H9 (cell line): ENCODE measurements around the gene GABRD. TPM values are rescaled to one million over a fixed set of nuclear protein-coding genes. Genes with fewer than 3 reads are reported as not detected.

Experiments
- DNase-seq: peaks from one replicate; pipeline ENCODE4 v3.0.0-alpha.2; 2017
- H2AFZ ChIP-seq: one replicate; pipeline ENCODE4 v1.6.1; 2013; ENCODE audit warnings: mild to moderate bottlenecking, low read length, control low read depth, moderate library complexity
- H2AK5ac ChIP-seq: 2 replicates; pipeline ENCODE4 v1.6.1; 2013; ENCODE audit warnings: low read length, control low read depth, mixed read lengths; ENCODE audit not compliant: insufficient read length
- H2BK120ac ChIP-seq: one replicate; pipeline ENCODE4 v1.6.1; 2013; ENCODE audit warnings: low read depth, mild to moderate bottlenecking, low read length, control low read depth, inconsistent platforms; ENCODE audit not compliant: poor library complexity, severe bottlenecking
- H2BK12ac ChIP-seq: 2 replicates; pipeline ENCODE4 v1.6.1; 2013; ENCODE audit warnings: low read length, control low read depth, mixed read lengths, low read depth; ENCODE audit not compliant: insufficient read length
- H2BK15ac ChIP-seq: 2 replicates; pipeline ENCODE4 v1.6.1; 2013; ENCODE audit warnings: low read depth, low read length, control low read depth
- H2BK20ac ChIP-seq: one replicate; pipeline ENCODE4 v1.6.1; 2013; ENCODE audit warnings: low read depth, mild to moderate bottlenecking, low read length, control low read depth, inconsistent platforms; ENCODE audit not compliant: poor library complexity, severe bottlenecking
- H2BK5ac ChIP-seq: 2 replicates; pipeline ENCODE4 v1.6.1; 2013; ENCODE audit warnings: low read length, control low read depth, mixed read lengths; ENCODE audit not compliant: insufficient read length
- H3K14ac ChIP-seq: 2 replicates; pipeline ENCODE4 v1.6.1; 2013; ENCODE audit warnings: low read length, control low read depth; ENCODE audit not compliant: insufficient read depth
- H3K18ac ChIP-seq: 2 replicates; pipeline ENCODE4 v1.6.1; 2013; ENCODE audit warnings: low read depth, mild to moderate bottlenecking, mixed read lengths, low read length, control low read depth; ENCODE audit not compliant: insufficient read length
- H3K23ac ChIP-seq: 2 replicates; pipeline ENCODE4 v1.6.1; 2013; ENCODE audit warnings: low read length, control low read depth, mixed read lengths, low read depth; ENCODE audit not compliant: insufficient read length
- H3K23me2 ChIP-seq: 2 replicates; pipeline ENCODE4 v1.6.1; 2013; ENCODE audit warnings: low read depth, mild to moderate bottlenecking, mixed read lengths, low read length, control low read depth; ENCODE audit not compliant: insufficient read length, poor library complexity, severe bottlenecking
- H3K27ac ChIP-seq: 2 replicates; pipeline ENCODE4 v1.5.1; 2013; ENCODE audit warnings: low read length, control low read depth, mixed read lengths, low read depth; ENCODE audit not compliant: insufficient read length
- H3K27me3 ChIP-seq: 2 replicates; pipeline ENCODE4 v1.6.1; 2013; ENCODE audit warnings: low read length, control low read depth, inconsistent platforms; ENCODE audit not compliant: insufficient read depth
- H3K4ac ChIP-seq: 2 replicates; pipeline ENCODE4 v1.6.1; 2013; ENCODE audit warnings: low read depth, mild to moderate bottlenecking, control low read depth, inconsistent platforms, low read length, moderate library complexity
- H3K4me1 ChIP-seq: 2 replicates; pipeline ENCODE4 v1.6.1; 2013; ENCODE audit warnings: low read length, control low read depth, inconsistent platforms; ENCODE audit not compliant: insufficient read depth
- H3K4me2 ChIP-seq: 2 replicates; pipeline ENCODE4 v1.6.1; 2013; ENCODE audit warnings: low read length, control low read depth, mixed read lengths; ENCODE audit not compliant: insufficient read length, insufficient read depth
- H3K56ac ChIP-seq: 2 replicates; pipeline ENCODE4 v1.6.1; 2013; ENCODE audit warnings: low read depth, mild to moderate bottlenecking, mixed read lengths, low read length, control low read depth; ENCODE audit not compliant: insufficient read length
- H3K79me1 ChIP-seq: 2 replicates; pipeline ENCODE4 v1.6.1; 2013; ENCODE audit warnings: low read depth, mild to moderate bottlenecking, moderate library complexity, low read length, control low read depth, inconsistent platforms; ENCODE audit not compliant: insufficient read depth, poor library complexity, severe bottlenecking
- H3K79me2 ChIP-seq: 2 replicates; pipeline ENCODE4 v1.6.1; 2013; ENCODE audit warnings: low read length, control low read depth, inconsistent platforms; ENCODE audit not compliant: insufficient read depth
- H3K9ac ChIP-seq: 2 replicates; pipeline ENCODE4 v1.6.1; 2013; ENCODE audit warnings: low read length, control low read depth, mixed read lengths; ENCODE audit not compliant: insufficient read length; ENCODE audit errors: extremely low read depth
- H3K9me3 ChIP-seq: one replicate; pipeline ENCODE4 v1.6.1; 2013; ENCODE audit warnings: low read depth, low read length, inconsistent platforms; ENCODE audit not compliant: control insufficient read depth
- H3T11ph ChIP-seq: one replicate; pipeline ENCODE4 v1.6.1; 2013; ENCODE audit warnings: mild to moderate bottlenecking, low read length, control low read depth, inconsistent platforms
- H4K20me1 ChIP-seq: one replicate; pipeline ENCODE4 v1.6.1; 2013; ENCODE audit not compliant: control insufficient read depth, insufficient read length, insufficient read depth
- H4K5ac ChIP-seq: 2 replicates; pipeline ENCODE4 v1.6.1; 2013; ENCODE audit warnings: low read depth, mild to moderate bottlenecking, mixed read lengths, low read length, control low read depth; ENCODE audit not compliant: insufficient read length
- H4K8ac ChIP-seq: replicated peaks from 2 replicates; pipeline ENCODE4 v1.6.1; 2013; ENCODE audit warnings: low read length, control low read depth, mixed read lengths, low read depth; ENCODE audit not compliant: insufficient read length
- H4K91ac ChIP-seq: 2 replicates; pipeline ENCODE4 v1.6.1; 2013; ENCODE audit warnings: low read depth, mild to moderate bottlenecking, moderate library complexity, mixed read lengths, low read length, control low read depth; ENCODE audit not compliant: insufficient read length
- H3K27ac Mint-ChIP-seq, 3 experiments: 2 replicates in 2 of 3; 3 replicates in 1 of 3; pipeline ENCODE4 v1.8.0; 2020 to 2021; ENCODE audit warnings: mixed read lengths in 3 of 3, mild to moderate bottlenecking in 1 of 3, moderate library complexity in 1 of 3
- H3K27me3 Mint-ChIP-seq: 2 replicates; pipeline ENCODE4 v1.8.0; 2021; ENCODE audit warnings: low read depth, mild to moderate bottlenecking, moderate library complexity, mixed read lengths
- H3K36me3 Mint-ChIP-seq, 3 experiments: 2 replicates in 2 of 3; 3 replicates in 1 of 3; pipeline ENCODE4 v1.8.0; 2020 to 2021; ENCODE audit warnings: low read depth in 3 of 3, mixed read lengths in 3 of 3; ENCODE audit not compliant: insufficient read depth in 1 of 3
- H3K4me1 Mint-ChIP-seq, 2 experiments: 2 replicates each; pipeline ENCODE4 v1.8.0; 2020; ENCODE audit warnings: mixed read lengths in 2 of 2
- H3K4me3 Mint-ChIP-seq, 2 experiments: 2 replicates in 1 of 2; 3 replicates in 1 of 2; pipeline ENCODE4 v1.8.0; 2020 to 2021; ENCODE audit warnings: mild to moderate bottlenecking in 2 of 2, mixed read lengths in 2 of 2, moderate library complexity in 1 of 2
- H3K9me3 Mint-ChIP-seq, 2 experiments: 2 replicates in 1 of 2; 3 replicates in 1 of 2; pipeline ENCODE4 v1.8.0; 2020; ENCODE audit warnings: mild to moderate bottlenecking in 2 of 2, mixed read lengths in 2 of 2, moderate library complexity in 1 of 2
- WGBS: extraction: QIAGEN DNeasy Blood & Tissue Kit; methylation state at CpG from one replicate; pipeline ENCODE4 v1.1.7; 2013; ENCODE audit warnings: missing lambda C conversion rate, low lambda C conversion rate, mixed read lengths; ENCODE audit not compliant: insufficient read length; ENCODE audit errors: extremely low coverage; 5-methylcytosine and 5-hydroxymethylcytosine counted together
- total RNA-seq: library from RNA; stranded (reverse); gene quantifications from 2 replicates; pipeline ENCODE4 v1.2.1, GENCODE V29; 2021
- TF ChIP-seq, protein P1 (sequence below): fragments of 200-600 bp; sonication (generic); conservative IDR thresholded peaks from 3 replicates; pipeline ENCODE4 v1.8.0; 2021; ENCODE audit warnings: antibody characterized with exemption, mild to moderate bottlenecking

GABRD gene
- total RNA-seq, 1 experiment from 2014 or later, result 0.59 TPM

DNA sequence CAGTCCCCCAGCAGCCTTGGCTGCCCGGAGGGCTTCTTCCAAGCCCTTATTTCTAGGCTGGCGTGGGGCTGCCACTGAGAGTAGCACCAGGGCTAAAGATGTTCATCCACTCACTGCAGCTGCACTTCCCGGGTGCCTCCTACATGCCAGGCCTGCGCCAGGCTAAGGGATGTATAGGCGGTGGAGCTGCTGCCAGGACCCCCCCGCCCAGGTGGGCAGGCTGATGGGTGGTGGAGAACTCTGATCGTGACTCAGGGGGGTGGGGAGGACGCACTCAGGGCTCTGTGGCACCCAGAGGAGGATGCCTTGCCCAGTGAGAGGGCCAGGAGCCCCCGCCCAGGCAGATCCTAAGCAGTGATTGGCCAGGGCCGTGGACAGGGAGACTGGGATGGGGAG is 49.6 kb upstream of the GABRD start:
- Histone ChIP-seq H3K56ac (no peak overlapping the region), H2AFZ (no peak overlapping the region), H4K20me1 (no peaks in the 10 kb centered on the region), H3K9ac (no peak overlapping the region), H3K4me1 (no peaks in the 10 kb centered on the region), H2BK15ac (no peak overlapping the region), H2BK5ac (no peak overlapping the region), H3K23me2 (no peaks in the 10 kb centered on the region), H3T11ph (no peak overlapping the region), H2BK12ac (no peak overlapping the region), H4K8ac (no peak overlapping the region), H3K9me3 (no peaks in the 10 kb centered on the region), H3K18ac (no peak overlapping the region), H3K4ac (no peak overlapping the region), H2AK5ac (no peak overlapping the region), H3K79me2 (no peaks in the 10 kb centered on the region), H3K23ac (no peak overlapping the region), H2BK120ac (no peak overlapping the region), H4K91ac (no peak overlapping the region), H3K79me1 (no peaks in the 10 kb centered on the region), H3K27ac (no peak overlapping the region), H4K5ac (no peak overlapping the region), H3K4me2 (no peak overlapping the region), H2BK20ac (no peak overlapping the region), H3K14ac (no peak overlapping the region), H3K27me3 (no peaks in the 10 kb centered on the region)
- H3K9me3 Mint-ChIP-seq, result peaks cover 8 to 10% of the 10 kb centered on the region in 2 experiments; a peak in 3 of 5 replicates
- H3K27ac Mint-ChIP-seq, result no peak overlapping the region
- H3K4me1 Mint-ChIP-seq, result peaks cover 0 to 9% of the 10 kb centered on the region in 2 experiments; a peak in 2 of 4 replicates
- H3K27me3 Mint-ChIP-seq, result peaks cover 1% of the 10 kb centered on the region; the same call in 1 of the 2 replicates
- H3K36me3 Mint-ChIP-seq, result no peaks in the 10 kb centered on the region; a peak in 2 of 7 replicates
- no peak overlapping the region for H3K4me3 Mint-ChIP-seq
- WGBS, result no CpG with 5 or more reads among the region's 10 CpGs
- TF ChIP-seq, protein P1, sequence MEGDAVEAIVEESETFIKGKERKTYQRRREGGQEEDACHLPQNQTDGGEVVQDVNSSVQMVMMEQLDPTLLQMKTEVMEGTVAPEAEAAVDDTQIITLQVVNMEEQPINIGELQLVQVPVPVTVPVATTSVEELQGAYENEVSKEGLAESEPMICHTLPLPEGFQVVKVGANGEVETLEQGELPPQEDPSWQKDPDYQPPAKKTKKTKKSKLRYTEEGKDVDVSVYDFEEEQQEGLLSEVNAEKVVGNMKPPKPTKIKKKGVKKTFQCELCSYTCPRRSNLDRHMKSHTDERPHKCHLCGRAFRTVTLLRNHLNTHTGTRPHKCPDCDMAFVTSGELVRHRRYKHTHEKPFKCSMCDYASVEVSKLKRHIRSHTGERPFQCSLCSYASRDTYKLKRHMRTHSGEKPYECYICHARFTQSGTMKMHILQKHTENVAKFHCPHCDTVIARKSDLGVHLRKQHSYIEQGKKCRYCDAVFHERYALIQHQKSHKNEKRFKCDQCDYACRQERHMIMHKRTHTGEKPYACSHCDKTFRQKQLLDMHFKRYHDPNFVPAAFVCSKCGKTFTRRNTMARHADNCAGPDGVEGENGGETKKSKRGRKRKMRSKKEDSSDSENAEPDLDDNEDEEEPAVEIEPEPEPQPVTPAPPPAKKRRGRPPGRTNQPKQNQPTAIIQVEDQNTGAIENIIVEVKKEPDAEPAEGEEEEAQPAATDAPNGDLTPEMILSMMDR, result no peak
- no peak for DNase-seq
